RPMI7951 (cell line): ENCODE data around the gene TRA2B. TPM values are rescaled to one million over a fixed set of nuclear protein-coding genes. Genes with fewer than 3 reads are reported as not detected.
A peak's percentile ranks its signal among the peaks of the same experiment; 100 is the strongest.

Experiments used
- DNase-seq: peaks from one replicate; pipeline ENCODE4 v3.0.0-alpha.2; 2012; ENCODE audit warnings: low read depth
- total RNA-seq: library from RNA; depleted of rRNA; stranded (reverse); fragments of >200 nt; shearing (Covaris generic); gene quantifications from 2 replicates; pipeline ENCODE4 v1.2.3, GENCODE V29; 2014

TRA2B gene
- total RNA-seq, 1 experiment from 2014 or later: 259 TPM

GRCh38 chr3:185950728-185951127 is 12.9 kb upstream of the TRA2B start:
- DNase-seq: no peak

GRCh38 chr3:185949515-185949914 is 11.7 kb upstream of the TRA2B start:
- no peak for DNase-seq

GRCh38 chr3:185948292-185948691 is 10.5 kb upstream of the TRA2B start:
- peak; percentile 38 for DNase-seq

- DNase-seq: no peak
Measured at GRCh38 chr3:185943760-185944106, 5.9 kb upstream of the TRA2B start.

GRCh38 chr3:185942907-185943759 is 5.3 kb upstream of the TRA2B start:
- DNase-seq: peak; percentile 72

- DNase-seq: no peak
Measured at GRCh38 chr3:185942396-185942795, 4.6 kb upstream of the TRA2B start.

- DNase-seq: no peak
Measured at GRCh38 chr3:185940951-185941350, 3.1 kb upstream of the TRA2B start.

- no peak for DNase-seq
Measured at GRCh38 chr3:185939721-185940120, 1.9 kb upstream of the TRA2B start.

GRCh38 chr3:185936814-185937688 is 763 bp downstream of the TRA2B start:
- DNase-seq: peak; percentile 85

GRCh38 chr3:185936273-185936629 is 1.6 kb downstream of the TRA2B start:
- DNase-seq: no peak

GRCh38 chr3:185935465-185936272 is 2.1 kb downstream of the TRA2B start:
- no peak for DNase-seq

GRCh38 chr3:185934767-185935464 is 2.9 kb downstream of the TRA2B start:
- no peak for DNase-seq

GRCh38 chr3:185934174-185934557 is 3.6 kb downstream of the TRA2B start:
- no peak for DNase-seq

- DNase-seq: no peak
Measured at GRCh38 chr3:185933374-185934173, 4.2 kb downstream of the TRA2B start.

- no peak for DNase-seq
Measured at GRCh38 chr3:185931777-185932612, 5.8 kb downstream of the TRA2B start.

GRCh38 chr3:185930393-185931107 is 7.3 kb downstream of the TRA2B start:
- DNase-seq: peak; percentile 36

GRCh38 chr3:185929192-185930151 is 8.3 kb downstream of the TRA2B start:
- peak; percentile 38 for DNase-seq

- DNase-seq: no peak
Measured at GRCh38 chr3:185928496-185928895, 9.3 kb downstream of the TRA2B start.
